H1 (cell line): ENCODE measurements around the gene OR3A2.
"Not testable (repeated sequence)": the region's sequence is repeated elsewhere in the genome, so short reads cannot be mapped to it uniquely, and the experiment has no call there.

Experiments
- CEBPB ChIP-seq: IDR thresholded peaks from 2 replicates; pipeline ENCODE4 v1.6.1; 2012; ENCODE audit warnings: low read depth, low read length
- POLR2A ChIP-seq, 2 experiments: IDR thresholded peaks; 1 replicate in 1 of 2; 2 replicates in 1 of 2; pipeline ENCODE4 v1.6.1; 2011; ENCODE audit warnings: low read depth in 2 of 2, low read length in 2 of 2, mild to moderate bottlenecking in 2 of 2; ENCODE audit errors: control extremely low read depth in 1 of 2
- POLR2AphosphoS5 ChIP-seq: IDR thresholded peaks from 2 replicates; pipeline ENCODE4 v1.6.1; 2011; ENCODE audit warnings: low read depth, low read length
- RAD21 ChIP-seq, 2 experiments: IDR thresholded peaks in 1 of 2; conservative IDR thresholded peaks in 1 of 2; 2 replicates each; pipeline ENCODE4 v1.6.1; 2011; ENCODE audit warnings: low read depth in 2 of 2, low read length in 2 of 2, improper control_type of control experiment in 1 of 2, inconsistent platforms in 1 of 2, mild to moderate bottlenecking in 1 of 2, moderate library complexity in 1 of 2
- SIN3A ChIP-seq, 2 experiments: IDR thresholded peaks in 1 of 2; conservative IDR thresholded peaks in 1 of 2; 2 replicates each; pipeline ENCODE4 v1.6.1; 2011 to 2012; ENCODE audit warnings: low read length in 2 of 2, improper control_type of control experiment in 1 of 2, low read depth in 1 of 2, mild to moderate bottlenecking in 1 of 2
- TF ChIP-seq, protein P1 (sequence below), 3 experiments: IDR thresholded peaks; 1 replicate in 2 of 3; 2 replicates in 1 of 3; pipeline versions ENCODE4 v1.5.1 to v1.6.1; 2011; ENCODE audit warnings: low read length in 3 of 3, mild to moderate bottlenecking in 3 of 3, inconsistent platforms in 2 of 3, low read depth in 1 of 3, moderate library complexity in 1 of 3; ENCODE audit not compliant: insufficient read depth in 1 of 3; ENCODE audit errors: control extremely low read depth in 1 of 3

DNA sequence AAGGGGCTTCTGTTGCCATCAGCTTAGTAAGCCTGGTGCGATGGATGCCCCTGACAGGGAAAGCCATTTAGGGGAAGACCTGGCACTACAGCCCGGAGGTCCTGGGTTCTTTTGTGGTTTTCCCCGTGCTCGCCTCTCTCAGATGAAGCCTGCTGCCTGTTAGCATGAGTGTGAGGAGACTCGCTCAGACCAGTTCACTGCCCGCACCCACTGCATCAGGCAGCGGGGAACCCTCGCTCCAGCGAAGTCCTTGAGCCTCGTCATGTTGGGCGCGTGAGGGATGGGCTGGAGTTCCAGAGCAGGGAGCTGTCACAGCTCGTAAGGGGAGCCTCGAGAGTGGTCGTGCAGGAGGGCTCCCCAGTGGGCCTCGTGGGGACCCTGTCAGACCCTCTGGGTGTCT, 26.1 kb upstream of the OR3A2 start:
- TF ChIP-seq, protein P1, sequence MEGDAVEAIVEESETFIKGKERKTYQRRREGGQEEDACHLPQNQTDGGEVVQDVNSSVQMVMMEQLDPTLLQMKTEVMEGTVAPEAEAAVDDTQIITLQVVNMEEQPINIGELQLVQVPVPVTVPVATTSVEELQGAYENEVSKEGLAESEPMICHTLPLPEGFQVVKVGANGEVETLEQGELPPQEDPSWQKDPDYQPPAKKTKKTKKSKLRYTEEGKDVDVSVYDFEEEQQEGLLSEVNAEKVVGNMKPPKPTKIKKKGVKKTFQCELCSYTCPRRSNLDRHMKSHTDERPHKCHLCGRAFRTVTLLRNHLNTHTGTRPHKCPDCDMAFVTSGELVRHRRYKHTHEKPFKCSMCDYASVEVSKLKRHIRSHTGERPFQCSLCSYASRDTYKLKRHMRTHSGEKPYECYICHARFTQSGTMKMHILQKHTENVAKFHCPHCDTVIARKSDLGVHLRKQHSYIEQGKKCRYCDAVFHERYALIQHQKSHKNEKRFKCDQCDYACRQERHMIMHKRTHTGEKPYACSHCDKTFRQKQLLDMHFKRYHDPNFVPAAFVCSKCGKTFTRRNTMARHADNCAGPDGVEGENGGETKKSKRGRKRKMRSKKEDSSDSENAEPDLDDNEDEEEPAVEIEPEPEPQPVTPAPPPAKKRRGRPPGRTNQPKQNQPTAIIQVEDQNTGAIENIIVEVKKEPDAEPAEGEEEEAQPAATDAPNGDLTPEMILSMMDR (IDR thresholded peaks at IDR 0.05; ENCODE audit: control extremely low read depth in 1 of 3, insufficient read depth in 1 of 3, low read depth in 1 of 3, low read length in 3 of 3): not testable (repeated sequence)
- TF ChIP-seq CEBPB; POLR2AphosphoS5; RAD21 (IDR thresholded peaks at IDR 0.05 in 1 of 2, conservative IDR thresholded peaks at IDR 0.05 in 1 of 2; ENCODE audit: low read depth in 2 of 2, low read length in 2 of 2); SIN3A (conservative IDR thresholded peaks at IDR 0.05 in 1 of 2, IDR thresholded peaks at IDR 0.05 in 1 of 2; ENCODE audit: low read depth in 1 of 2, low read length in 2 of 2); POLR2A (IDR thresholded peaks at IDR 0.05; ENCODE audit: control extremely low read depth in 1 of 2, low read depth in 2 of 2, low read length in 2 of 2): not testable (repeated sequence)
